GM18861 (cell line): ENCODE measurements around the gene KCNMB1.

Experiments used
- ATAC-seq: cut with Tn5 transposase; IDR thresholded peaks from one replicate; pipeline ENCODE4 v1.9.1; 2021; ENCODE audit not compliant: unreplicated experiment

KCNMB1 gene

DNA sequence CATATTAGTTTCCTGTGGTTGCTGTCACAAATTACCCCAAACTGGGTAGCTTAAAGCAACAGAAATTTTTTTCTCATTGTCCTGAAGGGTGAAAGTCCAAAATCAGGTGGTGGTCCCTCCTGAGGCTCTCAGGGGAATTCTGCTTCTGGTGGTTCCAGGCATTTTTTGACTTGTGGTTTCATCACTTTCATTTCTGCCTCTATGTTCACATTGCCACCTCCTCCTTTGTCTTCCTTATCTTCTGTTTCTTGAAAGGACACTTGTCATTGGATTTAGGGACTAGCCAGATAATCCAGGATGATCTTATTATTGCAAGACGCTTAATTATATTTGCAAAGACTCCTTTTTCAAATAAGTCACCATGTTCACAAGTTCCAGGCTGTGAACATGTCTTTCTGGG, 43.2 kb downstream of the KCNMB1 start:
- no peak for ATAC-seq

DNA sequence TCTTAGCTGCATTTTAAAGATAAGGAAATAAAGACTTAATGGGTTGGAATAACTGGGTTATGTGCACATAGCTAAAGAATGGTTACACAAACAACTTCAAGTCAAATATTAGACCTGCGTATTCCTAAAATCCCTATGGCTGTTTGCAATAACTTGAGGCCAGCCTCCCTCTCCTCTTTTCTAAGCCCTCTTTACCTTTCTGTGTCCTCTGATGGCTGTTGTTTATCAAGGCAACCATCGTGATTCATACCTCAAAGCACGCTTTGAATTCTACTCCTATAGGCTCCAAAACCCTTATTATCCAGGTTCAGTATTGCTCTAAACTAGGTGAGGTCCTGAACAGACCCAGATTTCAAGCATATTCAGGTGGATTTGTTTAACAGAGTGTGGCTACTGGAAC, 46.0 kb downstream of the KCNMB1 start:
- ATAC-seq: no peak

DNA sequence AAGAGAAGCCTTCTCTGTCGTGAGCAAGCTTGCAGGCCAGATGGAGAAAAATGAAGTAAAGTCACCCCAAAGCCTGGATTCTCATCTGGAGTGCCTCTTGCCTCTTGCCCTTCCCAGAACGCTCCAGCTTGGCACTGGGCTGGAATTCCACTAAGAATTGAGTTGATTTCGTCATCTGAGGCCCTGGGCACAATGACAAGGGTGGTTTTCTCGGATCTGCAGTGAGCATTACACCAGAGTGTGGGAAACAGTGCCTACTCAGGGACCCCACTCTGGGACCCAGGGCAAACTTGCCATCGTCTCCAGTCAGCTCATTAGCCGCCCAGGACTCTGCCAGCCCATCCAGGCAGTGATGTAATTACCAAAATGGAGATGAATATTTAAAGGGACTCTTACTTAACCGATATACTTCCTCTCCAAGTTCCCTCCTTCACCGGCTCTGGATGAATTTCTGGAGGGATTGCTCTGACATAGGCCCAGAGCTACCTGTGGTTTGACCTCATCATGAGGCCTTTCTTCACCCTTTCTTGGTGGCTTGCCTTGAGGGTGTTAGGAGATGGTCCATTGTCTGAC, 46.9 kb downstream of the KCNMB1 start:
- no peak for ATAC-seq

DNA sequence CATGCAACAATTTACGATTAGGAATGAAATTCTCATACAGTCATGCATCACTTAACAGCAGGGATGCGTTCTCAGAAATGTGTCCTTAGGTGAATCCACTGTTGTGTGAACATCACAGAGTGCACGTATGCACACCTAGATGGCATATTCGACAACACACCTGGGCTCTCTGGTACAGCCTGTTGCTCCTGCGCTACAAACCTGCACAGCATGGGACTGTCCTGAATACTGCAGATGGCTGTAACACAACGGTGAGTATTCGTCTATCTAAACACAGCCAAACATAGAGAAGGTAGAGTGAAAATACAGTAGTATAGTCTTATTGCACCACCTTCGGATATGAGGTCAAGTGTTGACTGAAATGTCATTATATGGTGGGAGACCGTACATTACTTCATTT, 47.6 kb downstream of the KCNMB1 start:
- ATAC-seq: no peak

DNA sequence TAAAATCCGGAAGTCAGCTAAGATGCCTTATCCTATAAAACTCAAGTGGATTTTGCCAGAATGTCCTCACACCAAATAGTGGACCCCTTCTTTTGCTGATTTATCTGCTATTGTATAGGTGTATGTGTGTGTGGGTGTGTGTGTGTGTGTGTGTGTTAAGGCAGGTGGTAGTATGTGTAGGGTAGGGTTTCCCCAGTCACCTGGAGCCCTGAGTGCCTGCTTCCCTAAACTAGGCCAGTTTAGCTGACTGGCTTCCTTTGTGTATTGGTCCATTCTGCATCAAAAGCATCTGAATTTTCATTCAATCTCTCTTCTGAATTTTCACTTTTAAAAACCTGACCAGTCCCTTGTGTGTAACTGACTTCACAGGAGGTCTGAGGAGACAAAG, 49.4 kb downstream of the KCNMB1 start:
- no peak for ATAC-seq

DNA sequence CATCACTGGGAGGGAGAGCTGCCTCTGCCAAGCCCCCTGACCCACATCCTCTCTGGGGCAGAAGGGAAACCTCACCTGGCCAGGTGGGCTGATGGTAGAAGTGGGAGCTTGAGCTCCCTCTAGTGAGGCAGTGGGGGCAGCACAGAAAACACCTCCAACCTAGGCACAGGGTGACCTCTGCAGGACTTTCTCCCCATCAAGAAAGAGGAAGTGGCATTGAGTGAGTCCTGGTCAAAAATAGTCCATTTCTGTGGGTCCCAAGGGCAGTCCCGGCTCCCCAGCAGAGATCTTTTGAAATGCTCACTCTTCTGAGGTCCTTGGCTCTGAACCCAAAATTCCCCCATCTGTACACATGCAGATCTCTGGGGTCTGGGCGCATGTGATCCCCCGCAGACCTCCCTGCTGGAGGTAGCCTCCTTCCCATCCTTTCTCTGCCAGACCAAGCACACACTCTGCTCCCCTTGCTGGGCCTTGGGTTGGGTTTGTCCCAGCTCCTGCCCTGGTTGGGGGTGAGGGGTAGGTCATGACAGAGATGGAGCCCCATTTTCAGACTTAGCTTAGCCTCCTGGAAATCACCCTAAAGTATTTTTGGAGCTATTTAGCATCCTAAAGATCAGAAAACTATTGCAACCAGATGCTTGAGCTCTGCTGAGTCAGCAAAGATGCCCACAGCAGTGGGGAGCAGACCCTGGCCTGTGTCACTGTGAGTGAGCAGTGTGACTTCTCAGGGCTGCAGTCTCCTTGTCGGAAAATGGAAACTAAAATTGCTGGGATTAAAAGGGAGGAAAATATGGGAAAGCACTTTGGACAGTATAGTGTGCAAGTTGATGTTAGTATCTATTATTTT, 50.0 kb downstream of the KCNMB1 start:
- peak; percentile 85 for ATAC-seq

DNA sequence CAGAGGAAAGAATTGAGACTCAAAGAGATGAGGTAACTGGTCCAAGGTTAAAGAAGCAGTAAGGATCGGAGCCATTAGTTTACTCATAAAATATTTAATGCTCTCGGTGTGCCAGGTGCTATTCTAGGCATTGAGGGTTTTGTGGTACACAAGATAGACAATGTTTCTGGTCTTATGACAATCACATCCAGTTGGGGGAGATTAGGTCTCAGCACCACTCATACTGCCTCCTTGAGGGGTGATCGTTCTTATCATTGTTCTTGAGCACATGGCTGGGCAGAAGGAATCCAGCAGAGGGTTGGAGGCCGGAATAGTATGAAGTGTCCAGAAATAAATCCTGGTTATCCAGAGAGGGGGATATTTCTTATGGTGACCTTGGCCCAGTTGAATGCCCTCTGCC, 50.9 kb downstream of the KCNMB1 start:
- no peak for ATAC-seq

DNA sequence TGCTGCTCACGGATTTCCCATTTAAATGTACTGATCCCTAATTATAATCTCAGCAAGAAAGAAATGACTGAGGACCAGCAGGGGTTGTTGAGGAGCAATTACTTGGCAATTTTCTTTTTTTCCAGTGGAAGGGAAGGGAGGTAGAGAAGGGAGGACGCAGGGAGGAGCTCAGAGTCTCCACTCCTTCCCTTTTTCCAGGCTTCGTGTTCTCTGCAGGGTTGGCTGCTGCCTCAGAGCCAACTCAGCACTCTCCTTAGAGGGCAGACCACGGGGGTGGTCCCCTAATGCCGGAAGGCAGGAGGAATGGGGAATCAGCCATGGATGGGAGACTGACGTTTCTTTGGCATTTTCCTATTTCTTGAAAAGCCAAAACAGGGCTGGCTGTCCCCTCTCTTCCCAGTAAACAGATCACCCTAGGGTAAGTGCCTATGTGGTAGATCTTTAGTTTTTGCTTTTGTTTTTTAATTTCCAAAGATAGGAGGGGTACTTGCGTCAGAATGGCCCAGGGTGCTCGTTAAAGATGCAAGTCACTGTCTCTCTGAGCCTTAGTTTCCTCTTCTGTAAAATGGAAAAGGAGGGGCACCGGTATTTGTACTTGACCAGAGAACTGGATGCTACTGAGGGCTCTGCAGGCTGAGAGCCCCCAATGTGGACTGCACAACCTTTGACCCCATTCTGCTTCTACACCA, 52.0 kb downstream of the KCNMB1 start:
- no peak for ATAC-seq

DNA sequence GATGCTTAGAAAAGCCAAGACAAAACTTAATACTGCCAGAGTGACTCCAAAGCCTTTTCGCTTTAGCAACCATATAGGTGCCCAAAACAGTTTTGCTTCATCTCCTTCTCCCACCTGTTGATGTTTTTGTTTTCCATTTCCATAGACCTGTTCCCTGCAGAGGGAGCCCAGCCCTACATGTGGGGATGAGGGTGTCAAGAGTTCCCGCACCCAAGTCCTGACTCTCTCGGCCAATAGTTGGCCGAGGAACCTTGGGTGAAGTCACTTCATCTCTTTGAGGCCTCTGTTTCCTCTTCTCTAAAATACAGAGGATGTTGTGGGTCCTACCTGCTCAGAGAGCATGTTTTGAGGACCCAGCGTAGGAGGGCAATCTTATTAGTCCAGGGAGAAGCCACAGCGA, 53.1 kb downstream of the KCNMB1 start:
- ATAC-seq: no peak

DNA sequence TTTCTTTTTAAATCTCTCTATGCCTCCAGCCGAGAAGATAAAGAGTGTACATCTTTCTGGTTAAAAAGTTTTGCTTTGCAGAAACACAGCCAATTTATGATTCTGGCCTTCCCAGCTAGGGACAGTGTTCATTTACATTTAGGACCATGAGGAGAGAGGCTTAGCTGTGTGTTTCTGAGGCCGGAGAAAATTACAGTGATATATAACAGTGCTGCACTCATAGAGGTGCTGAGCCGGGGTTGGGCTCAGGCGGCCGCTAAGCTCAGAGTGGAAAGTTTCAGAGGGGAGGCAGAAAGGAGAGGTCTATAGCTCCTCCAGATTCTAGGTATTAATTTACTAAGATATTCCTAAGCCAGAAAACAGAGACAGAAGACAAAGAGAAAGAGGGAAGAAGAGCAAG, 54.5 kb downstream of the KCNMB1 start:
- no peak for ATAC-seq

DNA sequence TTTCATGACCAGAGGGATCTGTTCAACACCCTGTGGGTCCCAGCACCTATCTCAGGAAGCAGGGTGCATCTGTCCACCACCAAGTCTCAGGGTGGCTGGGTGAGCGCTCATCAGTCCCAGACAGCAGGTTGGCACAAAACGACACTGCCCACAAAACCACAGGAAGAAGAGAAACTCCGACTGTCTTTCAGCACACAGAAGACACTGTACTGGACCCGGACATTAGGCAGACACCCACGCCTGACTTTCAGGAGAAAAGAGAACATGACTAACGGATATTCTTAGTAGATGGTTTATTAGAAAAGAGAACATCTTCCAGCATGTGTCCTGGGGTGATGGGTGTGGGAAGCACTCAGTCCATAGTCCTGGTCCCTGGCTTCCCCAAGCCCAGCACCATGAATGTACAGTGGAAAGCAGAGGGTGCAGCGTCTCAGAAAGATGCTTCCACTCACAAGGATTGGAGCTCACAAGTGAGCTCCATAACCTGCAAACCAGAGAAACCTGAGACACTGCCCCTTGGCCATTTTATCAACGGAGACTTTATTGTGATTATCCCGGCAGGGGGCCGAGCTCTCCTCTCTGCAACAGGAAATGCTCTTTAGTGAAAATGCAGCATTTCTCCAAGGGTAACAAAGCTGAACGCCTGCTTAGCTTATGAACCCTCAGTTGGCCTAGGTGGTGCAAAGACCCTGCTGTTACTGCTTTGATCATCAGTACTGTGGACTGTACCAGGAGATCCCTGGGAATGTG, 55.8 kb downstream of the KCNMB1 start:
- ATAC-seq: peak; percentile 40

DNA sequence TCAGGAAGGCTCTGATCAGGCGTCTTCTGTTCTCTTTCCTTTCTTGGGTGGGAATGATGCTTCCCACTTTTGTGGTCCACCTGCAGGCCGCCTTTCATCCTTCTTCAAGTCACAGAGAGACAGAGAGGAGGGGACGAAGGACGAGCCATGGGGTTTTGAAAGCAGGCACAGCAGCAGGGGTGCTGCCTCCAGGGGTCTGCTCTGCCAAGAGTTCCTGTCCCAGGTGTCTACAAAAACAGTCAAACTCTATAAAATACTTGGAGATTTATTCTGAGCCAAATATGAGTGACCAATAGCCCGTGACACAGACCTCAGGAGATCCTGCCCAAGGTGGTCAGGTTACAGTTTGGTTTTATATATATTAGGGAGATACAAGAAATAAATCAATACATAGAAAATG, 57.1 kb downstream of the KCNMB1 start:
- ATAC-seq: no peak

DNA sequence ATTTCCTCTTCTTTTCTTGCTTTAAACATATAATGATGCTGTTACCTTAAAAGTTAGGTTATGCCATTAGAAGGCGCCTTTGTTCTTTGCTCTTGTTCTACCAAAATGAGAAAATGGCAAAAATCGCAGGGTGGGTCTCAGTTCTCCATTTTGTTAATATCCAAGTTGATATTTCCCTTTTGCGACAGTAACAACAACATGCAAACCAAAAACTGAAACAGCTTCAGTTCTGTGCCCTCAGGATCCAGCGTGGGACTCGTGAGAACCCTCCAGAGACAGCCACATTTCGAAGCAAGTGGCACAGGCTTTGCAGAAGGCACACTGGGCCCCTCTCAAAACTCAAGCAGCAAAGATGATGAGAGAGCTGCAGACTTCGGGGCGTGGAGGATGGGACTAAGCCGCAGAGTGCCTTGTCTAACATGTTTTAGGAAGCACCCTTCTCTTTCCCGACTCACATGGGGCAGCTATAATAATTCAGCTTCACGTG, 58.6 kb downstream of the KCNMB1 start:
- ATAC-seq: no peak

DNA sequence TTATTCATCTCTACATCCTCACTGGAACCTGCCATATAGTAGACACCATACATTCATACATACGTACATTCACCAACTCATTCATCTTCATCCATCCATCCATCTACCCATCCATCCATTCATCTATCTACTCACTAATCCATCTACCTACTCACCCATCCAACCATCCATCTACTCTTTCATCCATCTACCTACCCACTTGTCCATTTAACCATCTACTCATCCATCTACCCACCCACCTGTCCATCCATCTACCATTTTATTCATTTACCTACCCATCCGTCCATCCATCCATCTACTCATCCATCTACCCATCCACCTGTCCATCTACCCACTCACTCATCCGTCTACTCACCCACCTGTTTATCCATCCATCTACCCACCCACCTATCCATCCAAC, 59.6 kb downstream of the KCNMB1 start:
- ATAC-seq: no peak

DNA sequence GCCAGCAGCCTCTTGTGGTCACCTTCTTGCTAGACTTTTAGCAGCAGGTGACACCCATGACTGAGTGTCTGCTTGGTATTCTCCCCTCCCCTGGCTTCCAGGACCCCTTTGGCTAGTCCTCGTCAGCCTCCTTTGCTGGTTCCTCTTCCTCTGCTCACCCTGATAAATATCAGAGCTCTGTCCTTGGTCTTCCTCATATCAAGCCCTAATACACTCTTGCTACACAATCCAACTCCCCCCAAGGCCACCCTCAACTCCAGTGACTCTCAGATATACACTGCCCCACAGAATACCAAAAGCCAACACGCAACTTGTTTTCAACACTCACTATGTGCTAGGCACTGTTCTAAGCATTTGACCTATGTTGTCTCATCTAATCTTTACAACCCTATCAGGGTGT, 61.3 kb downstream of the KCNMB1 start:
- ATAC-seq: no peak

DNA sequence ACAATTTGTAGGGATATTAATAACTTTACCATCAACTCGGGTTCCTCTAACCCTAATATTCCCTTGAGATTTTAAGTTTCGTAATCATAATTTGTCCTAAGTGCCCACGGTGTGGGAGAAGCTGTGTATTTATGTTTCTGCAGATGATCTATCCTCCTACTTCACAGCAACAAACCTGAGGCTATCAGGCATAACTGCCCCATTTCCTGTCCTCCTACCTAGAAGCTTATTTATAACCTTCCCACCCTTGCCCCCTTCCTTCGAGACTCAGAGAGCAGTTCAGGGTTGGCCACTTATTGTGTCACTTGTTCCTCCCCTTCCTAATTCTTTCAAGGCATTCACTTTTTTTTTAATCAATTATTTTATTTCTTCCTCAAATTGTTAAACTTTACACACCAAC, 62.0 kb downstream of the KCNMB1 start:
- peak; percentile 28 for ATAC-seq
